SU-DHL-6 (cell line): ENCODE measurements around the gene HOXB7.

Experiments
- CTCF ChIP-seq: fragments of 200-600 bp; sonication (generic); IDR thresholded peaks from one replicate; pipeline ENCODE4 v1.5.1; 2017; ENCODE audit warnings: antibody characterized with exemption, mild to moderate bottlenecking, low read length, moderate library complexity; ENCODE audit not compliant: insufficient read depth, poor library complexity, severe bottlenecking
- EZH2phosphoT487 ChIP-seq: fragments of 200-600 bp; sonication (generic), shearing (Covaris generic); conservative IDR thresholded peaks from 2 replicates; pipeline ENCODE4 v1.6.1; 2018; ENCODE audit warnings: mild to moderate bottlenecking, antibody characterized with exemption, low read length, moderate library complexity, mixed read lengths

- TF ChIP-seq CTCF (no peak), EZH2phosphoT487 (no peak)
These were observed 20.3 kb upstream of the HOXB7 start for GRCh38 chr17:48630925-48631692.
